WERI-Rb-1 (cell line): ENCODE measurements around the gene PADI2.
A peak's percentile ranks its signal among the peaks of the same experiment; 100 is the strongest.

Experiments
- DNase-seq: peaks from one replicate; pipeline ENCODE4 v3.0.0-alpha.2; 2020
- H3K27ac ChIP-seq: fragments of 250-450 bp; sonication (Bioruptor Pico); 2 replicates; pipeline ENCODE4 v1.5.1; 2020; ENCODE audit warnings: mild to moderate bottlenecking, moderate library complexity
- H3K27me3 ChIP-seq: fragments of 250-450 bp; sonication (Bioruptor Pico); 2 replicates; pipeline ENCODE4 v1.5.1; 2021; ENCODE audit warnings: mild to moderate bottlenecking, low read depth, moderate library complexity; ENCODE audit not compliant: insufficient read depth, severe bottlenecking
- H3K36me3 ChIP-seq: fragments of 250-450 bp; sonication (Bioruptor Pico); 2 replicates; pipeline ENCODE4 v1.5.1; 2020; ENCODE audit warnings: mild to moderate bottlenecking, moderate library complexity
- H3K4me3 ChIP-seq: 2 replicates; pipeline ENCODE4 v1.5.1; 2011; ENCODE audit warnings: low read depth, mild to moderate bottlenecking, control low read depth, low read length
- H3K9me3 ChIP-seq: fragments of 250-450 bp; sonication (Bioruptor Pico); 2 replicates; pipeline ENCODE4 v1.5.1; 2021; ENCODE audit warnings: mild to moderate bottlenecking, moderate library complexity; ENCODE audit not compliant: severe bottlenecking
- TF ChIP-seq, protein P1 (sequence below): IDR thresholded peaks from 2 replicates; pipeline ENCODE4 v1.5.1; 2011; ENCODE audit warnings: low read depth, mild to moderate bottlenecking, control low read depth, inconsistent platforms, low read length

PADI2 gene

DNA sequence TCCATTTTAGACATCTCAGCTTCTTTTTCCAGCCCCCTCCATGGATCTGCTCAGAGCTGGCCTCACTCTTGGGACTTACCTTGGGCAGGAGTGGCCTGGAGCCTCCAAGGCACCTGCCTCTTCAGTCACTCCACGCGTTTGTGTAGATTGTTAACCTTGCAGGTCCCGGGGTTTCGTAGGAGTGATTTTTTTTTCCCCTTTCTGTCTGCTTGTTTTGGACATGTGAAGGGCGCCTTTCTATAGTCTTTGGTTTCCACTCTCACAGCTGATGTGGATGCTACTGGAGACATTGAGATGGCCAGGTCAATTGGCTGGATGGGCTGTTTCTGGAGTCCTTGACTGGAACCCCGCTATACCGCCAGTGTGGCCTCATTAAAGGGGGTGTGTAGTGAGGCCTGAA is 63.5 kb downstream of the PADI2 start:
- Histone ChIP-seq H3K27ac (no peak overlapping the region), H3K36me3 (peaks cover 7% of the 10 kb centered on the region), H3K27me3 (no peaks in the 10 kb centered on the region), H3K9me3 (no peaks in the 10 kb centered on the region), H3K4me3 (no peak overlapping the region)
- no peak for DNase-seq
- TF ChIP-seq, protein P1, sequence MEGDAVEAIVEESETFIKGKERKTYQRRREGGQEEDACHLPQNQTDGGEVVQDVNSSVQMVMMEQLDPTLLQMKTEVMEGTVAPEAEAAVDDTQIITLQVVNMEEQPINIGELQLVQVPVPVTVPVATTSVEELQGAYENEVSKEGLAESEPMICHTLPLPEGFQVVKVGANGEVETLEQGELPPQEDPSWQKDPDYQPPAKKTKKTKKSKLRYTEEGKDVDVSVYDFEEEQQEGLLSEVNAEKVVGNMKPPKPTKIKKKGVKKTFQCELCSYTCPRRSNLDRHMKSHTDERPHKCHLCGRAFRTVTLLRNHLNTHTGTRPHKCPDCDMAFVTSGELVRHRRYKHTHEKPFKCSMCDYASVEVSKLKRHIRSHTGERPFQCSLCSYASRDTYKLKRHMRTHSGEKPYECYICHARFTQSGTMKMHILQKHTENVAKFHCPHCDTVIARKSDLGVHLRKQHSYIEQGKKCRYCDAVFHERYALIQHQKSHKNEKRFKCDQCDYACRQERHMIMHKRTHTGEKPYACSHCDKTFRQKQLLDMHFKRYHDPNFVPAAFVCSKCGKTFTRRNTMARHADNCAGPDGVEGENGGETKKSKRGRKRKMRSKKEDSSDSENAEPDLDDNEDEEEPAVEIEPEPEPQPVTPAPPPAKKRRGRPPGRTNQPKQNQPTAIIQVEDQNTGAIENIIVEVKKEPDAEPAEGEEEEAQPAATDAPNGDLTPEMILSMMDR = no peak

DNA sequence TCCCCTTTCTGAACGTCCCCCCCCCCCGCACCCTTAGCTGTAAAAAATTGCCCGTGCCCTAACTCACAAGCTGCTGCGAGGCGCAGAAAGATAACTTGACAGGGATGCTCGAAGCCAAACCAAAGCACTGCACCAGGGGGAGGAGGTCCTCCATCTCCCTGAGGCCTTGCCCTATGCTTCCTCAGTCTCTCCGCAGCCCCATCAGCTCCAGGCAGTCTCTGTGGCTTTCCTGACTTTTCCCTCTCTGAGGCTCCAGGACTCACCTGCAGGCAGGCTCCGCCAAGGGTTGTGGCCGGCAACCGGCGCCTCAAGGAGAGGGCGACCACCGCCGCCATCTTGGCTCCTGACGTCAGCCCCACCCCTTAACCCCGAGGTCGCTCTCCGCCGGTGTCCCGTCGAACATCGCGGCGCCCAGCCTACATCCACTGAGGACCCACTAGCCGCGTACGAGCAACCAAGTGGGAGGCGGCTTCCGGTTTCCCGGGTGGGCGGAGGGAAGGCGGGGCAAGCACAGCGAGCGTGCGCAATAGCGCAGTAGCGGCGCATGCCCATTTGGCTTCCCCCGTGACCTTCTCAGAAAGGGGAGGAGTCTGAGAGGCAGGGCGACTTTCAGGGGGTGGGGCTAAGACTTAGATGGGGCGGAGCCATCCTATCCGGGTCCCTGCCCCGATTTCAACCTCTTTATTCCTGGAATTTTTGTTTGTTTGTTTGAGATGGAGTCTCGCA is 65.4 kb downstream of the PADI2 start, which contains the start of gene SDHB:
Gene SDHB (minus strand): TSS at position 348 of the 726 bp plus-strand sequence. CDS start 13 bp downstream, at position 335.
- H3K27ac ChIP-seq = peak within 1 kb of the TSS; percentile 77
- DNase-seq = peak; percentile 99
- H3K27me3 ChIP-seq = no peaks in the 10 kb centered on the region
- peak within 1 kb of the TSS; percentile 98 for H3K4me3 ChIP-seq
- TF ChIP-seq, protein P1 = no peak
- H3K36me3 ChIP-seq = peaks cover 16% of the 10 kb centered on the region
- no peaks in the 10 kb centered on the region for H3K9me3 ChIP-seq

DNA sequence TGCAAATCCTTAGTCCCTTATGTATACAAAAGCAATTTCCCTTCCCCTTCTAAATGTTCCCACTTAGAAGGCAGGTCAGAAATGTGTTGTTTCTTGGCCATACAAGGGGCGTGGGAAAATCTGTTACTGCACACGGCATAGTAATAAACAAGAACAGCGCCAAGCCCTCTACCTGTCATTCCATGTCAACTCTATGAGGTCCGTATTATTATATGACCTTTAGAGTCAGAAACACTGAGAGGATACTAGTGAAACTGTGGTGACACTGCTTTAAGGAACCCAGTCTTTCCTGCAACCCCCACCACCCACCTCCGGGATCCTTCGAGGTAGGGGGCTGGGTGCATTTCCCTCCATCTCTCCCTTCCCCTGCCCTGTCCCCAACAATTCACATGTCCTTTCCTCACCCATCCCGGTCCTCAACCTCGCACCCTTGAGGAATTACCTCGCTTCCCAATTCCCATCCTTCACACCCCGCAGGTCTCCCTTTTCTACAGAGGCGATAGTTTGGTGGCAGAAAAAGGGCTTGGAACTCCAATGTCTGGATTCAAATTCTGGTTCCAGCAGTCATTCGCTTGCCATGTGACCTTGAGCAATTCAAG is 66.1 kb downstream of the PADI2 start:
- Histone ChIP-seq H3K9me3 (no peaks in the 10 kb centered on the region), H3K4me3 (peak overlapping the region; percentile 98), H3K36me3 (peaks cover 16% of the 10 kb centered on the region), H3K27ac (peak overlapping the region; percentile 77), H3K27me3 (no peaks in the 10 kb centered on the region)
- DNase-seq = no peak
- TF ChIP-seq, protein P1 = no peak

DNA sequence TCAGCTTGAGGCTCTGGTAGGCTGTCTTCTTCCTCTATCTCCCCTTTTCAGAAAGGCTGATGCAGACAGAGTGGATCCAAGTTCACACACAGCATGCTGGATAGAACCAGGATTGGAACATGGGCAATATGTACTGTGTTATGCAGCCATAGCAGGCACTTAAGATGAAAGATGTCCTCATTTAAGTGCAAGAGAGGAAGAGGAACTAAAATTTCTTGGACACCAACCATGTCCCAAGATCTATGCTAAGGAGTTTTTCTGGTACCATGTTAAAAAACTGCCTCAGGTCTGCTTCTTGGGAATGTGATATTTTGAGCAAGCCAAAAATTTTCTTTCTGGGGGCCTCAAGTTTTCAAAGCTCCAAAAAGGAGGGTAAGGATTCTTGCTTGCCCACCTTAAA is 66.6 kb downstream of the PADI2 start:
- no peaks in the 10 kb centered on the region for H3K9me3 ChIP-seq
- no peak overlapping the region for H3K27ac ChIP-seq
- H3K4me3 ChIP-seq = peak overlapping the region; percentile 98; the same call in 1 of the 2 replicates
- DNase-seq = no peak
- H3K27me3 ChIP-seq = no peaks in the 10 kb centered on the region
- TF ChIP-seq, protein P1 = no peak
- peaks cover 16% of the 10 kb centered on the region for H3K36me3 ChIP-seq

DNA sequence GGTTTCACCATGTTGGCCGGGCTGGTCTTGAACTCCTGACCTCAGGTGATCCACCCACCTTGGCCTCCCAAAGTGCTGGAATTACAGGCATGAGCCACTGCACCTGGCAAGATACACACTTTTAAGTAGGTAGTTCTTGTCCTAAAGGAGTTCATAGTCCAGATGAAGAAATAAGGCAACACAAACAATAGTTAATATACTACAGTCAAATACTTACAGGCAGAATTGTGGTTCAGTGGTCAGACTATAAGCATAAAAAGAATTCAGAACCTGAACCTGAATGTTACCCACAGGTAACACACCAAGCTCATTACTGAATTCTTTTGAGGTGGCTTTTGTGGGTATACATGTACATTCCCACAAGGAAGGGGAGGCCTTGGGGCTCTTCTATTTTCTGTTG is 67.2 kb downstream of the PADI2 start:
- TF ChIP-seq, protein P1 = no peak
- H3K27ac ChIP-seq = no peak overlapping the region
- no peak overlapping the region for H3K4me3 ChIP-seq
- no peaks in the 10 kb centered on the region for H3K27me3 ChIP-seq
- H3K9me3 ChIP-seq = no peaks in the 10 kb centered on the region
- no peak for DNase-seq
- H3K36me3 ChIP-seq = peaks cover 16% of the 10 kb centered on the region
